HTERT RPE-1 (cell line): Measurements from ENCODE around the gene CFDP1.

Experiments used
- in situ Hi-C: fragments of 300-500 bp; cut with MboI; formaldehyde crosslinking; loops from 4 replicates; pipeline ENCODE4 v1.14.3; 2020; ENCODE audit warnings: low sequenced_read_pairs

The CFDP1 gene

GRCh38 chr16:75415169-75415905 lies 18.0 kb downstream of the CFDP1 start:
- in situ Hi-C loops, result no loop called here

GRCh38 chr16:75413951-75414350 lies 19.4 kb downstream of the CFDP1 start:
- in situ Hi-C loops, result no loop called here

- in situ Hi-C loops, result no loop called here
Measured at GRCh38 chr16:75406943-75407342, 26.4 kb downstream of the CFDP1 start.

- in situ Hi-C loops, result no loop called here
Measured at GRCh38 chr16:75402821-75403475, 30.4 kb downstream of the CFDP1 start.

- in situ Hi-C loops, result no loop called here
Measured at GRCh38 chr16:75402159-75402820, 31.0 kb downstream of the CFDP1 start.

- in situ Hi-C loops, result no loop called here
Measured at GRCh38 chr16:75401691-75402090, 31.6 kb downstream of the CFDP1 start.

- in situ Hi-C loops, result no loop called here
Measured at GRCh38 chr16:75398333-75398732, 35.0 kb downstream of the CFDP1 start.

GRCh38 chr16:75394941-75395340 lies 38.4 kb downstream of the CFDP1 start:
- in situ Hi-C loops, result no loop called here

GRCh38 chr16:75392906-75393305 lies 40.4 kb downstream of the CFDP1 start:
- in situ Hi-C loops, result no loop called here

GRCh38 chr16:75390926-75391653 lies 42.2 kb downstream of the CFDP1 start:
- in situ Hi-C loops, result no loop called here

GRCh38 chr16:75389096-75389690 lies 44.1 kb downstream of the CFDP1 start:
- in situ Hi-C loops, result no loop called here

GRCh38 chr16:75387951-75388350 lies 45.4 kb downstream of the CFDP1 start:
- in situ Hi-C loops, result no loop called here

GRCh38 chr16:75385507-75386152 lies 47.7 kb downstream of the CFDP1 start:
- in situ Hi-C loops, result no loop called here

GRCh38 chr16:75383141-75383540 lies 50.2 kb downstream of the CFDP1 start:
- in situ Hi-C loops, result no loop called here

GRCh38 chr16:75382611-75383010 lies 50.7 kb downstream of the CFDP1 start:
- in situ Hi-C loops, result no loop called here

GRCh38 chr16:75380870-75381269 lies 52.4 kb downstream of the CFDP1 start:
- in situ Hi-C loops, result no loop called here

GRCh38 chr16:75379911-75380847 lies 53.1 kb downstream of the CFDP1 start:
- in situ Hi-C loops, result no loop called here

- in situ Hi-C loops, result no loop called here
Measured at GRCh38 chr16:75379339-75379738, 54.0 kb downstream of the CFDP1 start.

- in situ Hi-C loops, result no loop called here
Measured at GRCh38 chr16:75378616-75379015, 54.7 kb downstream of the CFDP1 start.
